Measurements from ENCODE around the gene PEAR1. TPM values are rescaled to one million over a fixed set of nuclear protein-coding genes. Genes with fewer than 3 reads are reported as not detected.

PEAR1 gene
- total and polyA plus RNA-seq, 2 of the 8 experiments (the other 6 are each of a cell fraction or from before 2014, with no cell fraction given), result 0.63 to 0.71 TPM

- Histone ChIP-seq H3K27ac (ENCODE audit: low read depth, low read length) (no peak overlapping the region), H2BK5ac (ENCODE audit: low read depth, low read length) (no peak overlapping the region), H3K56ac (replicated peaks; ENCODE audit: insufficient read length, low read depth, low read length) (no peak overlapping the region), H3K18ac (ENCODE audit: extremely low read depth, low read length) (no peak overlapping the region), H4K5ac (ENCODE audit: insufficient read length, low read depth, low read length) (no peak overlapping the region), H3K36me3 (ENCODE audit: control insufficient read depth in 2 of 4, insufficient read depth in 4 of 4, low read length in 3 of 4) (peaks cover 27 to 66% (median 42%) of the 10 kb centered on the region in 4 experiments), H4K20me1 (replicated peaks in 1 of 2; ENCODE audit: control insufficient read depth in 1 of 2, insufficient read depth in 2 of 2, low read length in 2 of 2) (peaks cover 8 to 9% of the 10 kb centered on the region in 2 experiments), H3K23ac (ENCODE audit: insufficient read length) (no peak overlapping the region), H3K4ac (replicated peaks; ENCODE audit: insufficient read length, low read depth, low read length) (no peak overlapping the region), H3K4me2 (ENCODE audit: insufficient read depth in 1 of 2, low read depth in 2 of 2, low read length in 2 of 2) (no peak overlapping the region), H3K4me1 (replicated peaks in 1 of 4; ENCODE audit: control insufficient read depth in 3 of 4, insufficient read depth in 4 of 4, low read length in 3 of 4) (peaks cover 0 to 2% (median 0%) of the 10 kb centered on the region in 4 experiments; a peak in 2 of 7 replicates), H2AK5ac (ENCODE audit: low read depth, low read length) (no peak overlapping the region), H3K27me3 (replicated peaks in 1 of 4; ENCODE audit: control insufficient read depth in 3 of 4, extremely low read depth in 1 of 4, insufficient read depth in 3 of 4, low read length in 3 of 4) (no peaks in the 10 kb centered on the region), H2BK15ac (ENCODE audit: low read length) (no peak overlapping the region), H2AFZ (ENCODE audit: low read length) (no peak overlapping the region), H3K9ac (replicated peaks in 1 of 4; ENCODE audit: extremely low read depth in 1 of 4, low read depth in 3 of 4, low read length in 3 of 4) (no peak overlapping the region), H2BK120ac (replicated peaks; ENCODE audit: low read depth, low read length) (no peak overlapping the region), H2BK12ac (ENCODE audit: low read depth, low read length) (no peak overlapping the region), H3K9me3 (ENCODE audit: insufficient read depth in 2 of 2, low read depth in 1 of 2, low read length in 1 of 2) (no peaks in the 10 kb centered on the region), H4K91ac (replicated peaks; ENCODE audit: insufficient read length, low read length) (no peak overlapping the region), H4K8ac (ENCODE audit: extremely low read depth, insufficient read depth, low read length) (no peak overlapping the region), H2BK20ac (ENCODE audit: low read length) (no peak overlapping the region), H3K23me2 (ENCODE audit: low read depth, low read length) (no peaks in the 10 kb centered on the region; the same call in 1 of the 2 replicates), H3K79me1 (ENCODE audit: low read depth, low read length) (peaks cover 2% of the 10 kb centered on the region; the same call in 1 of the 2 replicates), H3K4me3 (ENCODE audit: extremely low read depth in 1 of 4, insufficient read depth in 2 of 4, low read depth in 3 of 4, low read length in 4 of 4) (no peak overlapping the region), H3K14ac (ENCODE audit: insufficient read length) (no peak overlapping the region), H3K79me2 (ENCODE audit: control insufficient read depth in 1 of 2, insufficient read depth in 2 of 2, low read length in 2 of 2) (no peaks in the 10 kb centered on the region)
- ChIA-PET CTCF (ENCODE audit: partially characterized antibody) (interaction anchor here (0.6 to 2.2 kb wide), 3 partner anchors 17 to 134 kb away, joined by 3 to 9 read pairs (median 3); no protein-coding TSS in a partner anchor), POLR2A (ENCODE audit: partially characterized antibody) (no interaction called here)
- DNase-seq (ENCODE audit: low read depth in 1 of 2, low spot score in 2 of 2) (no peak), FAIRE-seq (no peak)
- 94% methylated on average over 9 of the region's 13 CpGs; no CpG with 5 or more reads in 1 of the 2 experiments for WGBS, 2 experiments (ENCODE audit: extremely low coverage in 1 of 2, insufficient coverage in 1 of 2, insufficient read length in 1 of 2, insufficient replicate concordance in 2 of 2, low coverage in 1 of 2, low lambda C conversion rate in 2 of 2, missing lambda C conversion rate in 1 of 2)
- no peak for TF ChIP-seq SIN3A (conservative IDR thresholded peaks at IDR 0.05 in 1 of 2, IDR thresholded peaks at IDR 0.05 in 1 of 2; ENCODE audit: low read depth in 1 of 2, low read length in 2 of 2)
- no peak for TF ChIP-seq CTBP2 (IDR thresholded peaks at IDR 0.05; ENCODE audit: borderline replicate concordance, insufficient read depth, insufficient read length, low read length)
- TF ChIP-seq NANOG (IDR thresholded peaks at IDR 0.05; ENCODE audit: insufficient read depth, low read depth, low read length, poor library complexity, severe bottlenecking), result no peak
- no peak for TF ChIP-seq JUND (IDR thresholded peaks at IDR 0.05; ENCODE audit: low read length)
- no peak for TF ChIP-seq PHF8 (conservative IDR thresholded peaks at IDR 0.05; ENCODE audit: low read depth, low read length)
- TF ChIP-seq HDAC2 (IDR thresholded peaks at IDR 0.05; ENCODE audit: borderline replicate concordance in 1 of 2, low read depth in 2 of 2, low read length in 2 of 2), result no peak
- TF ChIP-seq SRF (IDR thresholded peaks at IDR 0.05; ENCODE audit: low read depth, low read length), result no peak
- TF ChIP-seq CBX5 (IDR thresholded peaks at IDR 0.05; ENCODE audit: low read depth, low read length), result no peak
- no peak for TF ChIP-seq FOSL1 (IDR thresholded peaks at IDR 0.05; ENCODE audit: insufficient read depth, low read depth, low read length)
- TF ChIP-seq ATF2 (IDR thresholded peaks at IDR 0.05; ENCODE audit: low read length), result no peak
- TF ChIP-seq SIRT6 (IDR thresholded peaks at IDR 0.05; ENCODE audit: low read length), result no peak
These were observed 46.3 kb downstream of the PEAR1 start for GRCh38 chr1:156939786-156940334.
